GM21515 (cell line): ENCODE measurements around the gene KIAA1671.

Experiments used
- ATAC-seq: cut with Tn5 transposase; IDR thresholded peaks from one replicate; pipeline ENCODE4 v1.9.1; 2021; ENCODE audit not compliant: unreplicated experiment

KIAA1671 gene

GRCh38 chr22:25013607-25014006, 61.1 kb downstream of the KIAA1671 start:
- ATAC-seq, result no peak

- no peak for ATAC-seq
Measured at GRCh38 chr22:25014896-25015755, 62.6 kb downstream of the KIAA1671 start.

- no peak for ATAC-seq
Measured at GRCh38 chr22:25016311-25016710, 63.8 kb downstream of the KIAA1671 start.

GRCh38 chr22:25018009-25018408, 65.5 kb downstream of the KIAA1671 start:
- no peak for ATAC-seq

- no peak for ATAC-seq
Measured at GRCh38 chr22:25019427-25020184, 67.1 kb downstream of the KIAA1671 start.

GRCh38 chr22:25021409-25021808, 68.9 kb downstream of the KIAA1671 start:
- ATAC-seq, result no peak

GRCh38 chr22:25021976-25022711, 69.6 kb downstream of the KIAA1671 start:
- no peak for ATAC-seq

- no peak for ATAC-seq
Measured at GRCh38 chr22:25023879-25024278, 71.4 kb downstream of the KIAA1671 start.

GRCh38 chr22:25024895-25025294, 72.4 kb downstream of the KIAA1671 start:
- no peak for ATAC-seq

GRCh38 chr22:25025491-25026400, 73.2 kb downstream of the KIAA1671 start:
- ATAC-seq, result no peak

GRCh38 chr22:25027043-25027906, 74.8 kb downstream of the KIAA1671 start:
- ATAC-seq, result no peak

GRCh38 chr22:25027959-25028840, 75.7 kb downstream of the KIAA1671 start:
- ATAC-seq, result no peak

GRCh38 chr22:25028841-25029141, 76.3 kb downstream of the KIAA1671 start:
- no peak for ATAC-seq

GRCh38 chr22:25029181-25029580, 76.7 kb downstream of the KIAA1671 start:
- no peak for ATAC-seq

- ATAC-seq, result no peak
Measured at GRCh38 chr22:25030636-25031035, 78.1 kb downstream of the KIAA1671 start.

GRCh38 chr22:25032066-25032465, 79.5 kb downstream of the KIAA1671 start:
- no peak for ATAC-seq

- no peak for ATAC-seq
Measured at GRCh38 chr22:25035715-25036114, 83.2 kb downstream of the KIAA1671 start.

GRCh38 chr22:25038239-25038638, 85.7 kb downstream of the KIAA1671 start:
- no peak for ATAC-seq

- no peak for ATAC-seq
Measured at GRCh38 chr22:25038771-25039170, 86.3 kb downstream of the KIAA1671 start.
